Activated CD8-positive, alpha-beta T cell treated with anti-CD3 and anti-CD28 coated beads for 36 hours (primary cell): ENCODE data around the gene GCC1. TPM values are rescaled to one million over a fixed set of nuclear protein-coding genes. Genes with fewer than 3 reads are reported as not detected.

Source experiments
- ATAC-seq: fragments of 200-7000 bp; cut with Tn5 transposase; one replicate; pipeline ENCODE4 v1.10.0; 2021; ENCODE audit warnings: mild to moderate bottlenecking, moderate library complexity
- CTCF ChIA-PET: fragments of 350-600 bp; sonication (Branson Sonifier 250); formaldehyde crosslinking; loops from one replicate; lab custom pipeline; 2021; ENCODE audit warnings: antibody characterized with exemption; lab: Charles Lee
- POLR2A ChIA-PET: fragments of 350-600 bp; sonication (Branson Sonifier 250); formaldehyde crosslinking; loops from one replicate; lab custom pipeline; 2021; ENCODE audit warnings: antibody characterized with exemption; lab: Charles Lee
- DNase-seq: peaks from one replicate; pipeline ENCODE4 v3.0.0-alpha.2; 2020
- H3K27ac Mint-ChIP-seq: one replicate; pipeline ENCODE4 v1.8.0; 2021; ENCODE audit warnings: mild to moderate bottlenecking, mixed read lengths
- H3K27me3 Mint-ChIP-seq: one replicate; pipeline ENCODE4 v1.8.0; 2021; ENCODE audit warnings: mixed read lengths
- H3K36me3 Mint-ChIP-seq: one replicate; pipeline ENCODE4 v1.8.0; 2021; ENCODE audit warnings: low read depth, mixed read lengths
- H3K4me1 Mint-ChIP-seq: one replicate; pipeline ENCODE4 v1.8.0; 2021; ENCODE audit warnings: low read depth, mixed read lengths
- H3K4me3 Mint-ChIP-seq: one replicate; pipeline ENCODE4 v1.8.0; 2021; ENCODE audit warnings: mild to moderate bottlenecking, moderate library complexity, mixed read lengths
- H3K9me3 Mint-ChIP-seq: one replicate; pipeline ENCODE4 v1.8.0; 2021; ENCODE audit warnings: mixed read lengths
- CTCF ChIP-seq: fragments of 200-600 bp; IDR thresholded peaks from one replicate; pipeline ENCODE4 v1.8.0; 2022; ENCODE audit warnings: antibody characterized with exemption, mild to moderate bottlenecking
- intact Hi-C: fragments of 100-400 bp; cut with micrococcal nuclease; formaldehyde crosslinking; loops from one replicate; pipeline ENCODE4 v1.10.0; 2022
- total RNA-seq, 2 experiments: library from RNA; stranded (reverse); gene quantifications; one replicate each; pipeline ENCODE4 v1.2.3, GENCODE V29; 2021

GCC1 gene
- total RNA-seq, 2 experiments from 2014 or later = 12.4 to 12.5 TPM

DNA sequence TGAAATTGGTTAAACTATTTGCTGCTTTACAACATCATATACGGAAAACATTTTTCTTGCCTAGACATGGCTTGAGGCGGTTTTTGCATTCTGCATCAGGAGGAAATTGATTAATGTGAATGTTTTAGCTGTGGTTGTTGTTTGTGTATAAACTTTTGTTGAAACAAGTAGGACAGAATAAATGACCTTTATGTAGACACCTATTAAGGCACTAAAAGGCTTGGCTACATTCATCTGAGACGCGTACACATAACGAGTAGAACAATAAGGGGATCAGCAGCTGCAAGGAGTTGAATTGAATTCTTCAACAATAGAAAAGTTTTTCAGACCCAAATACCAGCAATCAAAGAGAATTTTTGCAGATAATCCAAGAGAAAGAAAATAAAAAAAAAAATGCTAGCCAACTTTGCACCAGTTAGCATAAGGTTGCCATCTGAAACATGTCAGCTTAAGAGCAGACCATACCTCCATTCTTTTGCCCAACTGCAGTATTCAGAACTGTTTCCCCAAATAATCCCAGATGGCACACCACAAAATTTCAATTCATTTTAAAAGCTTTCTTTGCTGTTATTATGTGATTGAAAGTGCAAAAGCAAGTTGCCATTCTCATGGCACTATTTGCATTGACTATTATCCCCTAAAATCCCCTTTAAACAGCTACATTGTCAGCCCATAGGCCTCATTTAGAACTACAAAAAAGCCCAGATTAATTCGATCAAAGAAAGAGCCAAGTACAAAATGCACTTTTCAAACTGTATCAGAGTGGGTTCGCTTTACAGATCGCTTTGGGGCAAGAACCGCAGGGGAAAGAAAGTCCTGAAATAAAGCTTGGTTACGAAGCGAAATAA, 49.6 kb downstream of the GCC1 start:
- Mint-ChIP-seq H3K27ac (no peak overlapping the region), H3K4me3 (no peak overlapping the region), H3K27me3 (peaks cover 36% of the 10 kb centered on the region), H3K36me3 (no peaks in the 10 kb centered on the region), H3K4me1 (no peaks in the 10 kb centered on the region), H3K9me3 (no peaks in the 10 kb centered on the region)
- intact Hi-C loops = no loop called here
- CTCF ChIA-PET = interaction anchor here (1.2 to 1.3 kb wide), 3 partner anchors 8 to 28 kb away, joined by 3 to 7 read pairs (median 3); no protein-coding TSS in a partner anchor
- TF ChIP-seq CTCF = no peak
- POLR2A ChIA-PET = interaction anchor here (1.0 kb wide), 1 partner anchor 12 kb away, joined by 4 read pairs; no protein-coding TSS in a partner anchor
- ATAC-seq (no peak), DNase-seq (no peak)

- peaks cover 30% of the 10 kb centered on the region for H3K27me3 Mint-ChIP-seq
- no peak for TF ChIP-seq CTCF
- H3K9me3 Mint-ChIP-seq = peaks cover 4% of the 10 kb centered on the region
- no peak for ATAC-seq
- H3K4me3 Mint-ChIP-seq = no peak overlapping the region
- no peaks in the 10 kb centered on the region for H3K4me1 Mint-ChIP-seq
- no peaks in the 10 kb centered on the region for H3K36me3 Mint-ChIP-seq
- H3K27ac Mint-ChIP-seq = no peak overlapping the region
- ChIA-PET POLR2A (no interaction called here), CTCF (interaction anchor here (1.2 kb wide), 1 partner anchor 10 kb away, joined by 7 read pairs; no protein-coding TSS in a partner anchor)
- no peak for DNase-seq
- intact Hi-C loops = no loop called here
Observed at GRCh38 chr7:127534636-127535035, 50.8 kb downstream of the GCC1 start.

DNA sequence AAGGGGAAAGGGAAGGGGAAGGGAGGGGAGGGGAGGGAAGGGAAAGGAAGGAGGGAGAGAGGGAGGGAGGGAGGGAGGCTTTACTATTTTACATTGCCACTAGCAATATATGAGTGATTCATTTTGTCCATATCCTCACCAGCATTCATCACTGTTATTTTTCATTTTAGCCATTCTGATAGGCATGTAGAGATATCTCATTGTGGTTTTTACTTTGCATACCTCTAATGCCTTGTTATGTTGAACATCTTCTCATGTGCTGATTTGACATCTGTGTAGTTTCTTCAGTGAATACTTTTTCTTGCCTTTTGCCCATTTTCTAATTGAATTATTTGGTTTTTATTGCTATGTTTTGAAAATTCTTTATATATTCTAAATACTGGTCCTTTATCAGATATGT, 52.7 kb downstream of the GCC1 start:
- ChIA-PET POLR2A (no interaction called here), CTCF (no interaction called here)
- DNase-seq (no peak), ATAC-seq (no peak)
- intact Hi-C loops = no loop called here
- H3K4me1 Mint-ChIP-seq = no peaks in the 10 kb centered on the region
- no peaks in the 10 kb centered on the region for H3K36me3 Mint-ChIP-seq
- H3K9me3 Mint-ChIP-seq = peaks cover 8% of the 10 kb centered on the region
- TF ChIP-seq CTCF = no peak
- peaks cover 32% of the 10 kb centered on the region for H3K27me3 Mint-ChIP-seq
- H3K4me3 Mint-ChIP-seq = no peak overlapping the region
- H3K27ac Mint-ChIP-seq = no peak overlapping the region

- CTCF ChIA-PET = no interaction called here
Observed at GRCh38 chr7:127532151-127532550, 53.2 kb downstream of the GCC1 start.

More at GRCh38 chr7:127532151-127532550, 53.2 kb downstream of the GCC1 start:
- no peaks in the 10 kb centered on the region for H3K36me3 Mint-ChIP-seq
- H3K4me3 Mint-ChIP-seq = no peak overlapping the region
- peaks cover 29% of the 10 kb centered on the region for H3K27me3 Mint-ChIP-seq
- no peak for DNase-seq
- no peak for ATAC-seq
- no peak for TF ChIP-seq CTCF
- intact Hi-C loops = no loop called here
- no peak overlapping the region for H3K27ac Mint-ChIP-seq
- H3K4me1 Mint-ChIP-seq = no peaks in the 10 kb centered on the region
- POLR2A ChIA-PET = no interaction called here
- H3K9me3 Mint-ChIP-seq = peaks cover 8% of the 10 kb centered on the region

Other genes starting within 250 kb of the GCC1 start
- gene ZNF800, start 192.9 kb downstream of the GCC1 start, total RNA-seq = 10 to 100 TPM; 29.3 to 31.1 TPM
- 100 to 1,000 TPM; 106 to 114 TPM for gene ARF5, start 2.8 kb upstream of the GCC1 start, total RNA-seq
- 1 to 10 TPM in 1 of 2 experiments, under 1 TPM in 1; 0.97 to 1.7 TPM for gene FSCN3, start 8.1 kb upstream of the GCC1 start, total RNA-seq
- gene PAX4, start 32.5 kb upstream of the GCC1 start, total RNA-seq = not detected
- gene SND1, start 66.6 kb upstream of the GCC1 start, total RNA-seq = 100 to 1,000 TPM; 206 to 208 TPM